Left lung (tissue), 10 donors: ENCODE results near the gene SGPP2. TPM values are rescaled to one million over a fixed set of nuclear protein-coding genes. Genes with fewer than 3 reads are reported as not detected.
"Not testable (repeated sequence)": the region's sequence is repeated elsewhere in the genome, so short reads cannot be mapped to it uniquely, and the experiment has no call there.

Experiments
- ATAC-seq: fragments of 200-7000 bp; cut with Tn5 transposase; one replicate; pipeline ENCODE4 v1.9.1; 2020; ENCODE audit warnings: moderate library complexity
- DNase-seq, 4 donors: peaks; one replicate each; pipeline ENCODE4 v3.0.0-alpha.2; 2013 to 2020
- H3K27ac ChIP-seq, 2 donors: fragments of 200-600 bp; sonication (generic) in 1 of 2; one replicate each; pipeline versions ENCODE4 v1.5.0 to v1.8.0; 2020 to 2021
- H3K27me3 ChIP-seq, 2 donors: fragments of 200-600 bp; sonication (generic) in 1 of 2; one replicate each; pipeline versions ENCODE4 v1.5.0 to v1.8.0; 2020 to 2021
- H3K36me3 ChIP-seq, 2 donors: fragments of 200-600 bp; sonication (generic) in 1 of 2; one replicate each; pipeline versions ENCODE4 v1.5.0 to v1.8.0; 2020 to 2021
- H3K4me1 ChIP-seq, 2 donors: fragments of 200-600 bp; one replicate each; pipeline ENCODE4 v1.8.0; 2021
- H3K4me3 ChIP-seq, 2 donors: fragments of 200-600 bp; sonication (generic) in 1 of 2; one replicate each; pipeline versions ENCODE4 v1.5.0 to v1.8.0; 2020 to 2021; ENCODE audit warnings: mild to moderate bottlenecking in 1 of 2
- H3K9me3 ChIP-seq, 2 donors: fragments of 200-600 bp; sonication (generic) in 1 of 2; one replicate each; pipeline versions ENCODE4 v1.5.0 to v1.8.0; 2020 to 2021
- intact Hi-C, 2 donors: fragments of 100-400 bp; cut with DNase I; formaldehyde crosslinking; loops; one replicate each; pipeline versions ENCODE4 v1.11.2 to v1.14.2; 2022
- polyA plus RNA-seq, 6 donors: library from polyadenylated mRNA; unstranded; fragments of 120-200 nt; gene quantifications; one replicate each; pipeline ENCODE4 v1.2.1, GENCODE V29; 2013; ENCODE audit not compliant: insufficient read length in 6 of 6
- total RNA-seq, 2 donors: library from RNA; stranded (reverse); fragmentation: NEBNext Ultra II Directional; extraction: Animal tissue kit (Norgen Biotek cat#: 25700); gene quantifications; one replicate each; pipeline ENCODE4 v1.2.1, GENCODE V29; 2021
- TF ChIP-seq, protein P1 (sequence below), 2 donors: fragments of 200-600 bp; sonication (generic) in 1 of 2; IDR thresholded peaks; one replicate each; pipeline versions ENCODE4 v1.5.0 to v1.8.0; 2021; ENCODE audit warnings: antibody characterized with exemption in 2 of 2
- donor health status: DM: no; HTN: yes; CAD: no.
- donor health status: DM: no; HTN: no; CAD: no.

Gene SGPP2
- total and polyA plus RNA-seq, 8 donors: 2.2 to 31.2 (median 5.9) TPM

DNA sequence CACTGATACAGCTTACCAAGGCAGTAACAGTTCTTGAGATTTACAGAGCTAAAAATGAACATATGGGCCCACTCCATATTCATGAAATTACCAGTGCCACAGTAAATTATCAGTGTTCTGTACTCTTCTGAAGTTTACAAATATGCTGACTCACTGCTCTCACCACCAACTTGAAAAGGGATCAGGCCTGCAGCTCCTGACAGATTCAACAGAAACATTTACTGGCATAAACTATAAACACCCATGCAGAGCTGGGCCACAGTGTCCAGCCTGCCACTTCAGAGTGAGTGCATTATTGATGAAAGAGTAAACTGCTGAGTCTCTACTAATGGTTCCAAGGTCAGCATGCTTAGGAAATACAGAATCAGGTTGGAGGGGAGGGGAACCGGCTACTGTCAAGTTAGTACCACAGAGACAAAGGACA is 148.4 kb downstream of the SGPP2 start:
- no peaks in the 10 kb centered on the region for H3K9me3 ChIP-seq
- H3K27ac ChIP-seq: no peak overlapping the region
- ATAC-seq (peak; percentile 86), DNase-seq (peak in 1 of 4 donors; percentile 18)
- intact Hi-C loops: no loop called here
- H3K27me3 ChIP-seq: no peaks in the 10 kb centered on the region
- H3K36me3 ChIP-seq: peaks cover 0 to 37% of the 10 kb centered on the region in 2 donors
- no peak overlapping the region for H3K4me3 ChIP-seq
- TF ChIP-seq, protein P1, sequence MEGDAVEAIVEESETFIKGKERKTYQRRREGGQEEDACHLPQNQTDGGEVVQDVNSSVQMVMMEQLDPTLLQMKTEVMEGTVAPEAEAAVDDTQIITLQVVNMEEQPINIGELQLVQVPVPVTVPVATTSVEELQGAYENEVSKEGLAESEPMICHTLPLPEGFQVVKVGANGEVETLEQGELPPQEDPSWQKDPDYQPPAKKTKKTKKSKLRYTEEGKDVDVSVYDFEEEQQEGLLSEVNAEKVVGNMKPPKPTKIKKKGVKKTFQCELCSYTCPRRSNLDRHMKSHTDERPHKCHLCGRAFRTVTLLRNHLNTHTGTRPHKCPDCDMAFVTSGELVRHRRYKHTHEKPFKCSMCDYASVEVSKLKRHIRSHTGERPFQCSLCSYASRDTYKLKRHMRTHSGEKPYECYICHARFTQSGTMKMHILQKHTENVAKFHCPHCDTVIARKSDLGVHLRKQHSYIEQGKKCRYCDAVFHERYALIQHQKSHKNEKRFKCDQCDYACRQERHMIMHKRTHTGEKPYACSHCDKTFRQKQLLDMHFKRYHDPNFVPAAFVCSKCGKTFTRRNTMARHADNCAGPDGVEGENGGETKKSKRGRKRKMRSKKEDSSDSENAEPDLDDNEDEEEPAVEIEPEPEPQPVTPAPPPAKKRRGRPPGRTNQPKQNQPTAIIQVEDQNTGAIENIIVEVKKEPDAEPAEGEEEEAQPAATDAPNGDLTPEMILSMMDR (IDR thresholded peaks at IDR 0.05): no peak
- H3K4me1 ChIP-seq: peaks cover 0 to 8% of the 10 kb centered on the region in 2 donors

DNA sequence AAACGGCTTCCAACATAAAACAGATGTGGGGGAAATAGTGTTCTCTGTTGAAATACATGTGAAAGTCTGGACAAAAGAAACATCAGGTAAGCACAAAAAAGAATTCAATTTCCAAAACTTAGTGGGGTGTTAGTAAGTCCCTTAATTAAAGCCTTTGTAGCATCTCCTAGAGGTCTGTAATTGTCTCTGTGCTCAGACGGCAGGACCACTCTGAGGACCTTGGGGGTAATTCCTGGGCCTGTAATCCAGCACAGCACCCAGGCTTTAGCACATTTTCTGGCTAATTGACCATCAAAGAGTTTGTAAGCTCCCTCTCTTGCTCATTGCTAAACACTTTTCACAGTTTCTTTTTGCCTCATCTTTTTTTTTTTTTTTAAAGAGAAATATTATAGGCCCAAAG is 151.3 kb downstream of the SGPP2 start:
- no peak overlapping the region for H3K4me3 ChIP-seq
- peaks cover 0 to 27% of the 10 kb centered on the region in 2 donors for H3K36me3 ChIP-seq
- TF ChIP-seq, protein P1 (IDR thresholded peaks at IDR 0.05): no peak
- no peaks in the 10 kb centered on the region for H3K9me3 ChIP-seq
- no peaks in the 10 kb centered on the region for H3K27me3 ChIP-seq
- DNase-seq (no peak), ATAC-seq (no peak)
- H3K27ac ChIP-seq: no peak overlapping the region
- intact Hi-C loops: no loop called here
- peaks cover 0 to 8% of the 10 kb centered on the region in 2 donors for H3K4me1 ChIP-seq

- ATAC-seq (no peak), DNase-seq (no peak)
- no peaks in the 10 kb centered on the region for H3K9me3 ChIP-seq
- TF ChIP-seq, protein P1 (IDR thresholded peaks at IDR 0.05): no peak
- H3K27ac ChIP-seq: no peak overlapping the region
- H3K4me1 ChIP-seq: peaks cover 0 to 8% of the 10 kb centered on the region in 2 donors
- H3K4me3 ChIP-seq: no peak overlapping the region
- no peaks in the 10 kb centered on the region for H3K27me3 ChIP-seq
- intact Hi-C loops: no loop called here
- H3K36me3 ChIP-seq: peaks cover 0 to 19% of the 10 kb centered on the region in 2 donors
These were observed 152.1 kb downstream of the SGPP2 start for GRCh38 chr2:222576171-222577081.

- intact Hi-C loops: no loop called here
- TF ChIP-seq, protein P1 (IDR thresholded peaks at IDR 0.05): no peak
- Histone ChIP-seq H3K36me3 (peaks cover 0 to 10% of the 10 kb centered on the region in 2 donors), H3K27me3 (no peaks in the 10 kb centered on the region), H3K4me3 (no peak overlapping the region), H3K4me1 (peaks cover 0 to 8% of the 10 kb centered on the region in 2 donors), H3K9me3 (no peaks in the 10 kb centered on the region), H3K27ac (no peak overlapping the region)
- ATAC-seq (no peak), DNase-seq (no peak)
These were observed 153.0 kb downstream of the SGPP2 start for GRCh38 chr2:222577341-222577740.

- ATAC-seq (no peak), DNase-seq (no peak)
- H3K4me1 ChIP-seq: no peaks in the 10 kb centered on the region
- H3K27me3 ChIP-seq: no peaks in the 10 kb centered on the region
- H3K9me3 ChIP-seq: no peaks in the 10 kb centered on the region
- TF ChIP-seq, protein P1 (IDR thresholded peaks at IDR 0.05): no peak
- peaks cover 0 to 17% of the 10 kb centered on the region in 2 donors for H3K36me3 ChIP-seq
- H3K4me3 ChIP-seq: no peak overlapping the region
- intact Hi-C loops: no loop called here
- H3K27ac ChIP-seq: no peak overlapping the region
These were observed 158.6 kb downstream of the SGPP2 start for GRCh38 chr2:222582928-222583327.

- H3K9me3 ChIP-seq, DNase-seq, H3K4me1 ChIP-seq, H3K27ac ChIP-seq, H3K27me3 ChIP-seq, intact Hi-C loops, H3K4me3 ChIP-seq, ATAC-seq: not testable (repeated sequence)
- H3K36me3 ChIP-seq: peaks cover 0 to 13% of the 10 kb centered on the region in 2 donors
These were observed 160.2 kb downstream of the SGPP2 start for GRCh38 chr2:222584589-222584988.
